ENCODE results near the gene CNPY3. TPM values are rescaled to one million over a fixed set of nuclear protein-coding genes. Genes with fewer than 3 reads are reported as not detected.
A peak's percentile ranks its signal among the peaks of the same experiment; 100 is the strongest.

The CNPY3 gene
- total and polyA plus RNA-seq, 2 of the 13 experiments (the other 11 are each of a cell fraction or from before 2014, with no cell fraction given), result 42.3 to 60.2 TPM

DNA sequence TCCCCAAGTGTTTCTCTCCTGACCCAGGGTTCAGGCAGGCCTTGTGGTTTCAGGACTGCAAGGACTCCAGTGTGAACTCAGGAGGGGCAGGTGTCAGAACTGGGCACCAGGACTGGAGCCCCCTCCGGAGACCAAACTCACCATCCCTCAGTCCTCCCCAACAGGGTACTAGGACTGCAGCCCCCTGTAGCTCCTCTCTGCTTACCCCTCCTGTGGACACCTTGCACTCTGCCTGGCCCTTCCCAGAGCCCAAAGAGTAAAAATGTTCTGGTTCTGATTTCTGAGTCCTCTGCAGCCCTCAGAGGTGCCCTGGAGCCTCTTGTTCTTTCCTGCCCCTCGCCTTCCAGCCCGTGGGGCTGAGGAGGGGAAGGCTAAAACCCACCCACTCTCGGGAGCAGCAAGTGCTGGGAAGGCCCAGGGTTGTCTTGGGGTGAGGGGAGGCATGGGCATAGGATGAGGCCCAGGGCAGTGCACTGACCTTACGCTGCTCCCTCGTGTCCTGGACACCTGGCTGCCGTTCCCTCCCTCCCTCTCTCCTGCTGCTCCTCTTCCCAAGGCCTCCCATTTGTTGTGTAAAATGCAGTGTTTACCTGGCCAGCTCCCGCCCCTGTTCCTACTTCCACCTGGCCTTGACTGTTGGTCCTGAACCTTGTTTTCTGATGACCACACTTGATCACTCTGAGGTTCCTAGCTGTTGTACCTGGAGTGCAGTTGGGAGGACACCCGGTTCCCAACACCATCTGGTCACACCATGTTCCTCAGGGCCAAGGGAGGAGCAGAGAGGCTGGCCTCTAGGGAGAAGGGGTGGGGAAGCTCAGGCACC is 9.9 kb downstream of the CNPY3 start (continued):
- TF ChIP-seq HIC2 (CRISPR knock-in tag; IDR thresholded peaks at IDR 0.05; ENCODE audit: low read depth) (peak; percentile 89; the same call in 1 of the 2 replicates), ZNF281 (CRISPR knock-in tag; IDR thresholded peaks at IDR 0.05; ENCODE audit: borderline replicate concordance) (peak; percentile 49; the same call in 1 of the 2 replicates), KAT8 (CRISPR knock-in tag; IDR thresholded peaks at IDR 0.05) (peak; percentile 69), JUNB (CRISPR knock-in tag; IDR thresholded peaks at IDR 0.05; ENCODE audit: borderline replicate concordance) (no peak), SMAD9 (CRISPR knock-in tag; IDR thresholded peaks at IDR 0.05) (no peak), ETS1 (CRISPR knock-in tag; IDR thresholded peaks at IDR 0.05) (no peak), ZNF501 (CRISPR knock-in tag; IDR thresholded peaks at IDR 0.05) (peak; percentile 52), BRCA1 (CRISPR knock-in tag; IDR thresholded peaks at IDR 0.05) (no peak; the same call in 1 of the 2 replicates), TEAD2 (CRISPR knock-in tag; IDR thresholded peaks at IDR 0.05) (no peak), ETV6 (CRISPR knock-in tag; conservative IDR thresholded peaks at IDR 0.05) (no peak)
- TF ChIP-seq, protein P1, sequence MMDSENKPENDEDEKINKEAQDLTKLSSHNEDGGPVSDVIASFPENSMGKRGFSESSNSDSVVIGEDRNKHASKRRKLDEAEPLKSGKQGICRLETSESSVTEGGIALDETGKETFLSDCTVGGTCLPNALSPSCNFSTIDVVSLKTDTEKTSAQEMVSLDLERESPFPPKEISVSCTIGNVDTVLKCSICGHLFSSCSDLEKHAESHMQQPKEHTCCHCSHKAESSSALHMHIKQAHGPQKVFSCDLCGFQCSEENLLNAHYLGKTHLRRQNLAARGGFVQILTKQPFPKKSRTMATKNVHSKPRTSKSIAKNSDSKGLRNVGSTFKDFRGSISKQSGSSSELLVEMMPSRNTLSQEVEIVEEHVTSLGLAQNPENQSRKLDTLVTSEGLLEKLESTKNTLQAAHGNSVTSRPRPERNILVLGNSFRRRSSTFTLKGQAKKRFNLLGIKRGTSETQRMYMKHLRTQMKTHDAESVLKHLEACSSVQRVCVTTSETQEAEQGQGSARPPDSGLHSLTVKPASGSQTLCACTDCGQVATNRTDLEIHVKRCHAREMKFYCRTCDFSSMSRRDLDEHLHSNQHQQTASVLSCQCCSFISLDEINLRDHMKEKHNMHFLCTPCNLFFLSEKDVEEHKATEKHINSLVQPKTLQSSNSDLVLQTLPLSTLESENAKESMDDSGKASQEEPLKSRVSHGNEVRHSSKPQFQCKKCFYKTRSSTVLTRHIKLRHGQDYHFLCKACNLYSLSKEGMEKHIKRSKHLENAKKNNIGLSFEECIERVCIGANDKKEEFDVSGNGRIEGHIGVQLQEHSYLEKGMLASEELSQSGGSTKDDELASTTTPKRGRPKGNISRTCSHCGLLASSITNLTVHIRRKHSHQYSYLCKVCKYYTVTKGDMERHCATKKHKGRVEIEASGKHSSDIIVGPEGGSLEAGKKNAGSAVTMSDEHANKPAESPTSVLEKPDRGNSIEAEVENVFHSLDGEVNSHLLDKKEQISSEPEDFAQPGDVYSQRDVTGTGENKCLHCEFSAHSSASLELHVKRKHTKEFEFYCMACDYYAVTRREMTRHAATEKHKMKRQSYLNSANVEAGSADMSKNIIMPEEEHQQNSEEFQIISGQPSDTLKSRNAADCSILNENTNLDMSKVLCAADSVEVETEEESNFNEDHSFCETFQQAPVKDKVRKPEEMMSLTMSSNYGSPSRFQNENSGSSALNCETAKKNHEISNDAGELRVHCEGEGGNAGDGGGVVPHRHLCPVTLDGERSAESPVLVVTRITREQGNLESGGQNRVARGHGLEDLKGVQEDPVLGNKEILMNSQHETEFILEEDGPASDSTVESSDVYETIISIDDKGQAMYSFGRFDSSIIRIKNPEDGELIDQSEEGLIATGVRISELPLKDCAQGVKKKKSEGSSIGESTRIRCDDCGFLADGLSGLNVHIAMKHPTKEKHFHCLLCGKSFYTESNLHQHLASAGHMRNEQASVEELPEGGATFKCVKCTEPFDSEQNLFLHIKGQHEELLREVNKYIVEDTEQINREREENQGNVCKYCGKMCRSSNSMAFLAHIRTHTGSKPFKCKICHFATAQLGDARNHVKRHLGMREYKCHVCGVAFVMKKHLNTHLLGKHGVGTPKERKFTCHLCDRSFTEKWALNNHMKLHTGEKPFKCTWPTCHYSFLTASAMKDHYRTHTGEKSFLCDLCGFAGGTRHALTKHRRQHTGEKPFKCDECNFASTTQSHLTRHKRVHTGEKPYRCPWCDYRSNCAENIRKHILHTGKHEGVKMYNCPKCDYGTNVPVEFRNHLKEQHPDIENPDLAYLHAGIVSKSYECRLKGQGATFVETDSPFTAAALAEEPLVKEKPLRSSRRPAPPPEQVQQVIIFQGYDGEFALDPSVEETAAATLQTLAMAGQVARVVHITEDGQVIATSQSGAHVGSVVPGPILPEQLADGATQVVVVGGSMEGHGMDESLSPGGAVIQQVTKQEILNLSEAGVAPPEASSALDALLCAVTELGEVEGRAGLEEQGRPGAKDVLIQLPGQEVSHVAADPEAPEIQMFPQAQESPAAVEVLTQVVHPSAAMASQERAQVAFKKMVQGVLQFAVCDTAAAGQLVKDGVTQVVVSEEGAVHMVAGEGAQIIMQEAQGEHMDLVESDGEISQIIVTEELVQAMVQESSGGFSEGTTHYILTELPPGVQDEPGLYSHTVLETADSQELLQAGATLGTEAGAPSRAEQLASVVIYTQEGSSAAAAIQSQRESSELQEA (CRISPR knock-in tag; IDR thresholded peaks at IDR 0.05; ENCODE audit: not compliant biosample characterization), result peak; percentile 42
- TF ChIP-seq, protein P2, sequence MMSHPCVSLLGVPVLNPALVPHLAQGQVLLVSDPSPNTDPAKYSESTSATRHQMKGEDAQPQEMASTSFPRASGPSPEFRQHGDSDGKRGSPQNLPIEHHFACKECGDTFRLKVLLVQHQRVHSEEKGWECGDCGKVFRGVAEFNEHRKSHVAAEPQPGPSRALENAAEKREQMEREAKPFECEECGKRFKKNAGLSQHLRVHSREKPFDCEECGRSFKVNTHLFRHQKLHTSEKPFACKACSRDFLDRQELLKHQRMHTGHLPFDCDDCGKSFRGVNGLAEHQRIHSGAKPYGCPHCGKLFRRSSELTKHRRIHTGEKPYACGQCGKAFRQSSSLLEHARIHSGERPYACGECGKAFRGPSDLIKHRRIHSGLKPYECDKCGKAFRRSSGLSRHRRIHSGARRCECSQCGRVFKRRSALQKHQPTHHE (CRISPR knock-in tag; IDR thresholded peaks at IDR 0.05; ENCODE audit: borderline replicate concordance), result no peak
